Keratinocyte (primary cell): Measurements from ENCODE around the gene EFTUD2.

Experiments
- CTCF ChIP-seq, 3 experiments: IDR thresholded peaks in 1 of 3; conservative IDR thresholded peaks in 1 of 3; optimal IDR thresholded peaks in 1 of 3; 2 replicates in 2 of 3; 3 replicates in 1 of 3; pipeline versions ENCODE3 to v1.5.1; 2011; ENCODE audit warnings: low read length in 3 of 3, mild to moderate bottlenecking in 3 of 3, moderate library complexity in 2 of 3, control low read depth in 1 of 3, inconsistent platforms in 1 of 3; ENCODE audit not compliant: insufficient read depth in 2 of 3; ENCODE audit errors: extremely low read depth in 1 of 3
- EZH2 ChIP-seq: IDR thresholded peaks from one replicate; pipeline ENCODE4 v1.6.1; 2012; ENCODE audit warnings: inconsistent platforms, mild to moderate bottlenecking, low read length, moderate library complexity

- no peak for TF ChIP-seq CTCF (optimal IDR thresholded peaks at IDR 0.05 in 1 of 3, IDR thresholded peaks at IDR 0.05 in 1 of 3, conservative IDR thresholded peaks at IDR 0.05 in 1 of 3; ENCODE audit: extremely low read depth in 1 of 3, insufficient read depth in 2 of 3, low read length in 3 of 3)
- TF ChIP-seq EZH2, result no peak
Observed at GRCh38 chr17:44889003-44889402, 10.2 kb downstream of the EFTUD2 start.
